Measurements from ENCODE around the gene CUBN.

DNA sequence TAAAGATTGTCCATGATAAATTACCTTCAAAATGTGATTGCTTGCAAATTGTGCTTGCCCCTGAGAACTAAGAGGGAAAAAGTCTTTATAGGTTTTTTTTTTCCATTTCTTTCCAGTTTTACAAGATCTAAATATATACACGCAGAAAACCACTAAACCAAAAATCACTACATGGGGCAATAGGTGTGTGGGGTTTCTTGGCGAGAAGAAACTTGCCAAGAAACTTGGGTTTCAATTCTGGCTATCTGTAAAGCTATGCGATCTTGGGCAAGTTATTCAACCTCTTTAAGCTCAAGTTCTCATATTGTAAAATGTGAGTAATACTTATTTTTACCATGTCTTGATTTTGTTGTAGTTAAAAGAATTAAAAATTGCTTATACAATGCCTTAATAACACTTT, 17.0 kb downstream of the CUBN start:
- TF ChIP-seq CTCF (IDR thresholded peaks at IDR 0.05) (no peak), POLR2A (IDR thresholded peaks at IDR 0.05) (no peak)
